Smooth muscle cell (in vitro differentiated cells): Measurements from ENCODE around the gene NUAK1. TPM values are rescaled to one million over a fixed set of nuclear protein-coding genes. Genes with fewer than 3 reads are reported as not detected.

Experiments used
- DNase-seq: peaks from one replicate; lab custom pipeline; 2025; ENCODE audit not compliant: unreplicated experiment; lab: John Stamatoyannopoulos, UW
- H2AFZ ChIP-seq: fragments of 200-600 bp; sonication (generic); 2 replicates; pipeline ENCODE4 v1.6.0; 2016; ENCODE audit warnings: antibody characterized with exemption, low read depth, mild to moderate bottlenecking
- H3F3A ChIP-seq: fragments of 200-600 bp; sonication (generic); 2 replicates; pipeline ENCODE4 v1.6.0; 2017; ENCODE audit warnings: antibody characterized with exemption, low read depth
- H3K27ac ChIP-seq: fragments of 200-600 bp; sonication (generic); 2 replicates; pipeline ENCODE4 v1.5.1; 2016; ENCODE audit warnings: low read depth, mild to moderate bottlenecking
- H3K27me3 ChIP-seq: fragments of 200-600 bp; sonication (generic); 2 replicates; pipeline ENCODE4 v1.6.1; 2016; ENCODE audit warnings: low read depth, mild to moderate bottlenecking
- H3K36me3 ChIP-seq: fragments of 200-600 bp; sonication (generic); 2 replicates; pipeline ENCODE4 v1.5.1; 2016; ENCODE audit warnings: low read depth
- H3K4me1 ChIP-seq: fragments of 200-600 bp; sonication (generic); 2 replicates; pipeline ENCODE4 v1.5.1; 2016; ENCODE audit warnings: low read depth
- H3K4me2 ChIP-seq: fragments of 200-600 bp; sonication (generic); 2 replicates; pipeline ENCODE4 v1.6.0; 2016; ENCODE audit warnings: mild to moderate bottlenecking
- H3K4me3 ChIP-seq: fragments of 200-600 bp; sonication (generic); 2 replicates; pipeline ENCODE4 v1.5.1; 2016; ENCODE audit warnings: mild to moderate bottlenecking
- H3K79me2 ChIP-seq: fragments of 200-600 bp; sonication (generic); 2 replicates; pipeline ENCODE4 v1.6.0; 2016; ENCODE audit warnings: low read depth, mild to moderate bottlenecking
- H3K9ac ChIP-seq: fragments of 200-600 bp; sonication (generic); 2 replicates; pipeline ENCODE4 v1.6.0; 2016; ENCODE audit warnings: low read depth
- H3K9me3 ChIP-seq: fragments of 200-600 bp; sonication (generic); replicated peaks from 2 replicates; pipeline ENCODE4 v1.5.1; 2016; ENCODE audit warnings: low read depth
- H4K20me1 ChIP-seq: fragments of 200-600 bp; sonication (generic); 2 replicates; pipeline ENCODE4 v1.6.0; 2016; ENCODE audit warnings: low read depth
- whole genome bisulfite sequencing: methylation state at CpG from one replicate; pipeline ENCODE4 v1.1.7; 2016; ENCODE audit warnings: low lambda C conversion rate; 5-methylcytosine and 5-hydroxymethylcytosine counted together
- polyA plus RNA-seq: library from polyadenylated mRNA; unstranded; fragments of >200 nt; fragmentation: Nextera tagmentation; extraction: Ambion mirVana; gene quantifications from 2 replicates; pipeline ENCODE4 v1.2.1, GENCODE V29; 2016
- total RNA-seq: library from RNA; depleted of rRNA; stranded (reverse); fragments of >200 nt; gene quantifications from 2 replicates; pipeline ENCODE4 v1.2.3, GENCODE V29; 2014
- TF ChIP-seq, protein P1 (sequence below): fragments of 200-600 bp; sonication (generic); IDR thresholded peaks from 2 replicates; pipeline ENCODE4 v1.5.1; 2017; ENCODE audit warnings: borderline replicate concordance, mild to moderate bottlenecking, antibody characterized with exemption; ENCODE audit not compliant: insufficient read depth, poor library complexity, severe bottlenecking

Gene NUAK1
- total and polyA plus RNA-seq, 2 experiments from 2014 or later: 35.3 to 64.2 TPM

- Histone ChIP-seq H2AFZ (no peak overlapping the region), H3K79me2 (peaks cover 70% of the 10 kb centered on the region), H3K4me1 (peaks cover 44% of the 10 kb centered on the region), H3K4me2 (peak overlapping the region; percentile 82), H3K4me3 (peak overlapping the region; percentile 88), H3K36me3 (no peaks in the 10 kb centered on the region), H3F3A (peaks cover 26% of the 10 kb centered on the region), H3K9ac (peak overlapping the region; percentile 88), H4K20me1 (peaks cover 69% of the 10 kb centered on the region), H3K27me3 (no peaks in the 10 kb centered on the region), H3K27ac (peak overlapping the region; percentile 92), H3K9me3 (no peaks in the 10 kb centered on the region)
- WGBS: 1% methylated on average over 40 of the region's 66 CpGs
- TF ChIP-seq, protein P1, sequence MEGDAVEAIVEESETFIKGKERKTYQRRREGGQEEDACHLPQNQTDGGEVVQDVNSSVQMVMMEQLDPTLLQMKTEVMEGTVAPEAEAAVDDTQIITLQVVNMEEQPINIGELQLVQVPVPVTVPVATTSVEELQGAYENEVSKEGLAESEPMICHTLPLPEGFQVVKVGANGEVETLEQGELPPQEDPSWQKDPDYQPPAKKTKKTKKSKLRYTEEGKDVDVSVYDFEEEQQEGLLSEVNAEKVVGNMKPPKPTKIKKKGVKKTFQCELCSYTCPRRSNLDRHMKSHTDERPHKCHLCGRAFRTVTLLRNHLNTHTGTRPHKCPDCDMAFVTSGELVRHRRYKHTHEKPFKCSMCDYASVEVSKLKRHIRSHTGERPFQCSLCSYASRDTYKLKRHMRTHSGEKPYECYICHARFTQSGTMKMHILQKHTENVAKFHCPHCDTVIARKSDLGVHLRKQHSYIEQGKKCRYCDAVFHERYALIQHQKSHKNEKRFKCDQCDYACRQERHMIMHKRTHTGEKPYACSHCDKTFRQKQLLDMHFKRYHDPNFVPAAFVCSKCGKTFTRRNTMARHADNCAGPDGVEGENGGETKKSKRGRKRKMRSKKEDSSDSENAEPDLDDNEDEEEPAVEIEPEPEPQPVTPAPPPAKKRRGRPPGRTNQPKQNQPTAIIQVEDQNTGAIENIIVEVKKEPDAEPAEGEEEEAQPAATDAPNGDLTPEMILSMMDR: no peak
- DNase-seq: peak; percentile 77
These were observed 843 bp upstream of the NUAK1 start for GRCh38 chr12:106139422-106140171.

- peaks cover 32% of the 10 kb centered on the region for H3F3A ChIP-seq
- H2AFZ ChIP-seq: no peak overlapping the region
- H3K27ac ChIP-seq: peak overlapping the region; percentile 92
- H3K9ac ChIP-seq: peak overlapping the region; percentile 88
- H3K4me2 ChIP-seq: peak overlapping the region; percentile 82
- TF ChIP-seq, protein P1: no peak
- no peaks in the 10 kb centered on the region for H3K9me3 ChIP-seq
- peaks cover 70% of the 10 kb centered on the region for H4K20me1 ChIP-seq
- no peaks in the 10 kb centered on the region for H3K27me3 ChIP-seq
- H3K4me1 ChIP-seq: peaks cover 52% of the 10 kb centered on the region
- no peak for DNase-seq
- 0% methylated on average over 22 of the region's 23 CpGs for WGBS
- peaks cover 80% of the 10 kb centered on the region for H3K79me2 ChIP-seq
- no peaks in the 10 kb centered on the region for H3K36me3 ChIP-seq
- peak overlapping the region; percentile 88 for H3K4me3 ChIP-seq
These were observed 459 bp downstream of the NUAK1 start for GRCh38 chr12:106138357-106138632.

DNA sequence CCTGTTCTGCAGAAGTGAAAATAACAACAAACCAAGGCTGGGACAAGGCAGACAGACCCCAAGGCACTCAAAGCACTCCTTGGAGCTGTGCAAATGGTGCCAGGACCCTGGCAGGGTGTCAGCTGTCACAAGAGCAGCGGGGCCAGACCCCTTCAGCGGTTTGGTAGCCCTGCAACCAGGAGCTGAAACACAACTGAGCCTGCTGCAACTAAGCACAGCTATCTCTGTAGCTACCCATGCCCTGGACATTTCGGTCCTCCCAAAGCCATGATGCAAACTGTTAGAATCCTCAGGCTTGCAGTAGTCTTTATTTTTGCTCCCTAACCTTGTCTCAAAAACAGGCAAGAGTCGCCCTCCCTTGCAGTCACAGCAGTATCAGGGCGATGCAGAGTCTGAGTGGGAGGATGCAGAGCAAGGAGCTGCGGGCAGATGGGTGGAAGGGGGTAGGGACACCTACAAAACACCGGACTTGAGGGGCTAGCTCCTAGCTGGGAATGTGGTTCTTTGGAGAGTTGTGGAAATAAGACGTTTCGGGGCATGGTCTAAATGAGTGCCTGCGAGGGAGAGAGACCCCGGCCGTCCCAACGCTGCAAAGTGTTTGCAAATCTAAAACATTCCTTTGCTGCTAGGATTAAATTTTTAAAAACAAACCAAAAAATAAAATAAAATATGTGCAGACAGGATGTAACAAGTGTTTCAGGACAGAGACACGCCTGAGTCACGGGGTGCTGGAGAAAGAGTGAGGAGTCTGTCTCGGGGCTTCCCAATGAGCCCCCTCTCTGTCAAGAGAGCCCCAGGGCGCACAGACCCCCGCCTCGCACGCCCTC is 1.0 kb downstream of the NUAK1 start:
- H3K79me2 ChIP-seq: peaks cover 86% of the 10 kb centered on the region
- H3K4me2 ChIP-seq: peak overlapping the region; percentile 82
- TF ChIP-seq, protein P1: no peak
- H3F3A ChIP-seq: peaks cover 32% of the 10 kb centered on the region
- H3K9me3 ChIP-seq: no peaks in the 10 kb centered on the region
- peak overlapping the region; percentile 88 for H3K4me3 ChIP-seq
- no peak for DNase-seq
- 3% methylated on average over 16 of the region's 20 CpGs for WGBS
- H3K9ac ChIP-seq: peak overlapping the region; percentile 88
- H3K27me3 ChIP-seq: no peaks in the 10 kb centered on the region
- peak overlapping the region; percentile 92 for H3K27ac ChIP-seq
- peaks cover 72% of the 10 kb centered on the region for H4K20me1 ChIP-seq
- H2AFZ ChIP-seq: no peak overlapping the region
- no peaks in the 10 kb centered on the region for H3K36me3 ChIP-seq
- peaks cover 52% of the 10 kb centered on the region for H3K4me1 ChIP-seq
